HepG2 (cell line): Measurements from ENCODE around the gene DDX39B. TPM values are rescaled to one million over a fixed set of nuclear protein-coding genes. Genes with fewer than 3 reads are reported as not detected.
A peak's percentile ranks its signal among the peaks of the same experiment; 100 is the strongest.
"Not testable (repeated sequence)": the region's sequence is repeated elsewhere in the genome, so short reads cannot be mapped to it uniquely, and the experiment has no call there.

Experiments
- ATAC-seq: fragments of 200-7000 bp; cut with Tn5 transposase; 3 replicates; pipeline ENCODE4 v1.9.1; 2020; ENCODE audit warnings: mild to moderate bottlenecking, moderate library complexity
- BruUV-seq: library from RNA; stranded (reverse); fragments of 400-500 nt; replicated peaks from 2 replicates; lab custom pipeline; 2021; lab: Mats Ljungman, UMichigan
- CTCF ChIA-PET: fragments of 300-600 bp; formaldehyde crosslinking; extraction: SDS; loops from one replicate; lab custom pipeline; 2021; ENCODE audit warnings: low total read pairs, inconsistent platforms, low intra/inter-chr PET ratio; lab: Yijun Ruan, JAX
- POLR2A ChIA-PET: fragments of 350-600 bp; sonication (Branson Sonifier 250); formaldehyde crosslinking; loops from one replicate; lab custom pipeline; 2020; ENCODE audit warnings: antibody characterized with exemption, inconsistent platforms; lab: Yijun Ruan, JAX
- DNase-seq: peaks from one replicate; pipeline ENCODE4 v3.0.0-alpha.2; 2015; ENCODE audit warnings: low spot score
- FAIRE-seq: peaks from 3 replicates; lab custom pipeline; 2011; peaks lifted over from hg19 to GRCh38; lab: Jason Lieb, UNC
- H2AFZ ChIP-seq: one replicate; pipeline ENCODE4 v1.6.1; 2011; ENCODE audit warnings: low read length, inconsistent platforms
- H3K27ac ChIP-seq: fragments of 300-600 bp; 3 replicates; pipeline ENCODE4 v1.8.0; 2011; ENCODE audit warnings: mixed run types, mild to moderate bottlenecking, mixed read lengths, low read length, inconsistent platforms; ENCODE audit not compliant: insufficient read depth; ENCODE audit errors: extremely low read length
- H3K27me3 ChIP-seq, 2 experiments: fragments of 200-600 bp in 1 of 2; 2 replicates in 1 of 2; 3 replicates in 1 of 2; pipeline versions ENCODE4 v1.6.0 to v1.8.0; 2011; ENCODE audit warnings: low read length in 2 of 2, mild to moderate bottlenecking in 2 of 2, moderate library complexity in 2 of 2, inconsistent platforms in 1 of 2; ENCODE audit not compliant: insufficient read depth in 2 of 2, control insufficient read depth in 1 of 2
- H3K36me3 ChIP-seq, 2 experiments: fragments of 200-600 bp in 1 of 2; replicated peaks in 1 of 2; 2 replicates in 1 of 2; 3 replicates in 1 of 2; pipeline versions ENCODE4 v1.5.1 to v1.8.0; 2011; ENCODE audit warnings: low read length in 2 of 2, inconsistent platforms in 1 of 2; ENCODE audit not compliant: insufficient read depth in 2 of 2, control insufficient read depth in 1 of 2
- H3K4me1 ChIP-seq: 2 replicates; pipeline ENCODE4 v1.5.1; 2012; ENCODE audit warnings: low read length, inconsistent platforms; ENCODE audit not compliant: insufficient read depth
- H3K4me2 ChIP-seq: 2 replicates; pipeline ENCODE4 v1.6.0; 2011; ENCODE audit warnings: low read depth, low read length, inconsistent platforms
- H3K4me3 ChIP-seq, 3 experiments: fragments of 200-600 bp in 1 of 3; sonication (generic), shearing (Covaris generic) in 1 of 3; replicated peaks in 1 of 3; 2 replicates each; pipeline ENCODE4 v1.5.1; 2011 to 2016; ENCODE audit warnings: low read length in 3 of 3, inconsistent platforms in 2 of 3, low read depth in 2 of 3, mild to moderate bottlenecking in 2 of 3, control low read depth in 1 of 3, mixed read lengths in 1 of 3; ENCODE audit not compliant: insufficient read depth in 1 of 3
- H3K79me2 ChIP-seq: one replicate; pipeline ENCODE4 v1.6.1; 2011; ENCODE audit warnings: low read length, inconsistent platforms; ENCODE audit not compliant: insufficient read depth
- H3K9ac ChIP-seq: 2 replicates; pipeline ENCODE4 v1.6.0; 2011; ENCODE audit warnings: mild to moderate bottlenecking, low read depth, low read length, inconsistent platforms; ENCODE audit not compliant: insufficient read depth
- H3K9me3 ChIP-seq: 2 replicates; pipeline ENCODE4 v1.5.1; 2012; ENCODE audit warnings: mild to moderate bottlenecking, low read length
- H4K20me1 ChIP-seq: 2 replicates; pipeline ENCODE4 v1.6.0; 2011; ENCODE audit warnings: inconsistent platforms, mild to moderate bottlenecking, low read length, moderate library complexity; ENCODE audit not compliant: insufficient read depth
- ADNP ChIP-seq: sonication (generic); formaldehyde crosslinking; IDR thresholded peaks from 2 replicates; pipeline ENCODE4 v1.4.0; 2020; ENCODE audit warnings: missing genetic modification reagents
- KDM6A ChIP-seq: IDR thresholded peaks from 2 replicates; pipeline ENCODE4 v1.6.1; 2016; ENCODE audit warnings: low read depth
- RARG ChIP-seq: sonication (generic); formaldehyde crosslinking; IDR thresholded peaks from 2 replicates; pipeline ENCODE4 v1.4.0; 2020; ENCODE audit warnings: low read depth, mild to moderate bottlenecking, missing genetic modification reagents
- ZBTB26 ChIP-seq: IDR thresholded peaks from 2 replicates; pipeline ENCODE4 v1.6.1; 2016; ENCODE audit warnings: missing compliant biosample characterization, missing genetic modification reagents, borderline replicate concordance
- ZBTB38 ChIP-seq: sonication (generic); formaldehyde crosslinking; IDR thresholded peaks from 2 replicates; pipeline ENCODE4 v1.5.1; 2020; ENCODE audit warnings: mild to moderate bottlenecking, missing genetic modification reagents
- ZNF383 ChIP-seq: sonication (generic); formaldehyde crosslinking; IDR thresholded peaks from 2 replicates; pipeline ENCODE4 v1.4.0; 2020; ENCODE audit warnings: missing genetic modification reagents, mild to moderate bottlenecking, borderline replicate concordance
- WGBS: methylation state at CpG from one replicate; pipeline ENCODE4 v1.1.6; 2017; ENCODE audit warnings: low lambda C conversion rate; 5-methylcytosine and 5-hydroxymethylcytosine counted together
- in situ Hi-C: cut with HindIII; loops from 2 replicates; pipeline ENCODE4 v1.10.0; 2017; ENCODE audit warnings: low pct_unique_long_range_greater_than_20kb; ENCODE audit not compliant: extremely low pct_ligation_motif_present
- intact Hi-C: fragments of 100-400 bp; cut with micrococcal nuclease; formaldehyde crosslinking; loops from one replicate; pipeline ENCODE4 v1.10.0; 2022; ENCODE audit not compliant: unreplicated experiment
- polyA plus RNA-seq, 8 experiments: library from polyadenylated mRNA; depleted of rRNA in 3 of 8; stranded (reverse) in 7 of 8; unstranded in 1 of 8; fragments of >200 nt; fragmentation: Illumina TruSeq in 4 of 8; extraction: Trizol in 4 of 8; gene quantifications; 2 replicates each; pipeline versions ENCODE4 v1.2.1 to v1.2.3, GENCODE V29; 2011 to 2016; ENCODE audit warnings: low read depth in 4 of 8, missing spikeins in 1 of 8, mixed read lengths in 1 of 8; ENCODE audit not compliant: insufficient read depth in 1 of 8
- total RNA-seq, 5 experiments: library from RNA; depleted of rRNA; stranded (reverse); fragments of >200 nt; fragmentation: Illumina TruSeq; extraction: Trizol; gene quantifications; 2 replicates each; pipeline ENCODE4 v1.2.3, GENCODE V29; 2016; ENCODE audit warnings: low read depth in 1 of 5
- TF ChIP-seq, protein P1 (sequence below): sonication (generic); formaldehyde crosslinking; IDR thresholded peaks from 2 replicates; pipeline ENCODE4 v1.5.1; 2020; ENCODE audit warnings: missing genetic modification reagents, mild to moderate bottlenecking, borderline replicate concordance

The DDX39B gene
- total and polyA plus RNA-seq, 2 of the 13 experiments (the other 11 are each of a cell fraction or from before 2014, with no cell fraction given), result 570 to 678 TPM

GRCh38 chr6:31513456-31514165 is 28.2 kb downstream of the DDX39B start:
- Histone ChIP-seq H3K4me1 (peaks cover 6% of the 10 kb centered on the region), H3K27ac (no peak overlapping the region), H3K9ac (no peak overlapping the region)
- BruUV-seq, result no TSS peak
- TF ChIP-seq, protein P1, sequence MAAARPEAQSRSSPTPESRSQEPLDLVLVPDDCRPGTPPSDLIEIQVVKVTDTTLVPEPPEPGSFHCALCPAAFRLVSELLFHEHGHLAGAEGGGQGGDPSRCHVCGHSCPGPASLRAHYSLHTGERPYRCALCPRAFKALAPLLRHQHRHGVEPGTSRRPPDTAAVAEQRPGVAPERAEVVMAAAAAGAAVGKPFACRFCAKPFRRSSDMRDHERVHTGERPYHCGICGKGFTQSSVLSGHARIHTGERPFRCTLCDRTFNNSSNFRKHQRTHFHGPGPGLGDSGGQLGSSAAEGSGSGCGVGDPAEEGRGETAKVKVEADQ (CRISPR knock-in tag), result no peak
- TF ChIP-seq, all 625 proteins: peak for 0
- intact Hi-C loops (no loop called here), in situ Hi-C loops (no loop called here)
- WGBS, result 30% methylated on average over 4 of the region's 5 CpGs
- no peaks in the 10 kb centered on the region for H3K9me3 ChIP-seq
- no peak overlapping the region for H3K4me2 ChIP-seq
- H4K20me1 ChIP-seq, result no peaks in the 10 kb centered on the region
- H3K4me3 ChIP-seq, result no peak overlapping the region
- CTCF ChIA-PET, result no interaction called here
- H2AFZ ChIP-seq, result no peak overlapping the region
- H3K36me3 ChIP-seq, result no peaks in the 10 kb centered on the region
- peaks cover 4 to 17% of the 10 kb centered on the region in 2 experiments; a peak in 2 of 5 replicates for H3K27me3 ChIP-seq
- no peak for FAIRE-seq
- DNase-seq, result no peak
- POLR2A ChIA-PET, result no interaction called here
- H3K79me2 ChIP-seq, result no peaks in the 10 kb centered on the region
- no peak for ATAC-seq

- H2AFZ ChIP-seq, result no peak overlapping the region
- in situ Hi-C loops (no loop called here), intact Hi-C loops (no loop called here)
- H3K27me3 ChIP-seq, result 0 out of 5 replicates have a peak, but pooled peaks cover 0 to 8% of the 10 kb centered on the region in 2 experiments
- BruUV-seq, result no TSS peak
- no peak for ATAC-seq
- no peak overlapping the region for H3K4me2 ChIP-seq
- WGBS, result 48% methylated on average over 4 of the region's 4 CpGs
- no peaks in the 10 kb centered on the region for H3K9me3 ChIP-seq
- no peak overlapping the region for H3K9ac ChIP-seq
- H3K27ac ChIP-seq, result no peak overlapping the region
- no peak for TF ChIP-seq KDM6A (CRISPR knock-in tag)
- TF ChIP-seq ZNF383 (CRISPR knock-in tag), result no peak
- TF ChIP-seq ZBTB38, result no peak
- TF ChIP-seq ADNP (CRISPR knock-in tag), result no peak
- TF ChIP-seq ZBTB26 (CRISPR knock-in tag), result no peak
- no peak for TF ChIP-seq RARG
- H3K4me3 ChIP-seq, result no peak overlapping the region
- H3K36me3 ChIP-seq, result 0 out of 5 replicates have a peak, but pooled peaks cover 0 to 6% of the 10 kb centered on the region in 2 experiments
- H3K79me2 ChIP-seq, result no peaks in the 10 kb centered on the region
- POLR2A ChIA-PET, result no interaction called here
- no peak for FAIRE-seq
- H4K20me1 ChIP-seq, result no peaks in the 10 kb centered on the region
- H3K4me1 ChIP-seq, result peaks cover 6% of the 10 kb centered on the region
- DNase-seq, result no peak
- CTCF ChIA-PET, result no interaction called here
These were observed 31.8 kb downstream of the DDX39B start for GRCh38 chr6:31510007-31510406.

DNA sequence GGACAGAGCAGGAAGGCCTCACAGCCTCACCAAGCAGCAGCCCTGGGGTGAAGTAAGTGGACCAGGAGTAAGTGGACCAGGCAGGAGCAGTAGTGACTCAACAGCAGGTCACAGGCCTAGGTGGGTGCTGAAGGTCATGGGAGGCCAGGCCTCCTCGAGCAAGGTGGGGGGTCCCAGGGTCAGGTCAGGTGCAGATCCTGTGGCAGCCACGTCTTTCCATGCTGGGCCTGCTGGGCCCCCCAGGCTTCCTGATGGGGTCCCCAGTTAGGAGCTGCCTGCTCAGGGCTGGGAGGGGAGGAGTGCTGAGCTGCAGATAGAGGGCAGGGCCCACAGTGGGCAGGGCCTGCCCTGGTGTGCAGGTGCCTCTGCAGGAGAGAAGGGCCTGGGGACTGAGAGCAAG is 32.8 kb downstream of the DDX39B start:
- H3K27me3 ChIP-seq, H3K4me1 ChIP-seq, FAIRE-seq, H3K79me2 ChIP-seq, H3K27ac ChIP-seq, H3K9ac ChIP-seq, CTCF ChIA-PET, H3K36me3 ChIP-seq, H4K20me1 ChIP-seq, in situ Hi-C loops, H3K9me3 ChIP-seq, H2AFZ ChIP-seq, H3K4me2 ChIP-seq, POLR2A ChIA-PET, H3K4me3 ChIP-seq, intact Hi-C loops, BruUV-seq, DNase-seq: not testable (repeated sequence)
- ATAC-seq, result peak; percentile 68
- WGBS, result 30% methylated on average over 2 of the region's 2 CpGs
